Measurements from ENCODE around the gene TEX13C.
"Not testable (repeated sequence)": the region's sequence is repeated elsewhere in the genome, so short reads cannot be mapped to it uniquely, and the experiment has no call there.

Gene TEX13C

GRCh38 chrX:125319646-125320521 lies at the start of gene TEX13C:
TEX13C (plus strand) TSS chrX:125319871; CDS start chrX:125320120, 249 bp downstream.
- no peak for DNase-seq (ENCODE audit: low spot score)

- DNase-seq (ENCODE audit: low spot score): no peak
Observed at GRCh38 chrX:125287282-125287681, 32.4 kb upstream of the TEX13C start.

GRCh38 chrX:125288343-125288742 lies 31.3 kb upstream of the TEX13C start:
- no peak for DNase-seq (ENCODE audit: low spot score)

- DNase-seq (ENCODE audit: low spot score): no peak
Observed at GRCh38 chrX:125289209-125289608, 30.5 kb upstream of the TEX13C start.

- no peak for DNase-seq (ENCODE audit: low spot score)
Observed at GRCh38 chrX:125289920-125290319, 29.8 kb upstream of the TEX13C start.

GRCh38 chrX:125291124-125291523 lies 28.5 kb upstream of the TEX13C start:
- DNase-seq (ENCODE audit: low spot score): no peak

- DNase-seq (ENCODE audit: low spot score): no peak
Observed at GRCh38 chrX:125293850-125294780, 25.6 kb upstream of the TEX13C start.

GRCh38 chrX:125295337-125295736 lies 24.3 kb upstream of the TEX13C start:
- no peak for DNase-seq (ENCODE audit: low spot score)

GRCh38 chrX:125298871-125299270 lies 20.8 kb upstream of the TEX13C start:
- DNase-seq (ENCODE audit: low spot score): no peak

- no peak for DNase-seq (ENCODE audit: low spot score)
Observed at GRCh38 chrX:125306335-125306866, 13.3 kb upstream of the TEX13C start.

GRCh38 chrX:125308653-125309052 lies 11.0 kb upstream of the TEX13C start:
- DNase-seq (ENCODE audit: low spot score): no peak

- not testable (repeated sequence) for DNase-seq (ENCODE audit: low spot score)
Observed at GRCh38 chrX:125319166-125319565, 505 bp upstream of the TEX13C start.

- no peak for DNase-seq (ENCODE audit: low spot score)
Observed at GRCh38 chrX:125322431-125322830, 2.8 kb downstream of the TEX13C start.

GRCh38 chrX:125326599-125326998 lies 6.9 kb downstream of the TEX13C start:
- DNase-seq (ENCODE audit: low spot score): no peak

GRCh38 chrX:125327891-125328290 lies 8.2 kb downstream of the TEX13C start:
- DNase-seq (ENCODE audit: low spot score): no peak

GRCh38 chrX:125333583-125333982 lies 13.9 kb downstream of the TEX13C start:
- no peak for DNase-seq (ENCODE audit: low spot score)

- DNase-seq (ENCODE audit: low spot score): no peak
Observed at GRCh38 chrX:125340490-125340889, 20.8 kb downstream of the TEX13C start.

- no peak for DNase-seq (ENCODE audit: low spot score)
Observed at GRCh38 chrX:125374169-125374568, 54.5 kb downstream of the TEX13C start.
